HG02840 (cell line): ENCODE results near the gene SLC4A4.

ENCODE experiments used
- ATAC-seq: cut with Tn5 transposase; IDR thresholded peaks from one replicate; pipeline ENCODE4 v1.9.1; 2021; ENCODE audit warnings: mild to moderate bottlenecking, moderate library complexity, moderate number of reproducible peaks; ENCODE audit not compliant: unreplicated experiment, low FRiP score

The SLC4A4 gene

DNA sequence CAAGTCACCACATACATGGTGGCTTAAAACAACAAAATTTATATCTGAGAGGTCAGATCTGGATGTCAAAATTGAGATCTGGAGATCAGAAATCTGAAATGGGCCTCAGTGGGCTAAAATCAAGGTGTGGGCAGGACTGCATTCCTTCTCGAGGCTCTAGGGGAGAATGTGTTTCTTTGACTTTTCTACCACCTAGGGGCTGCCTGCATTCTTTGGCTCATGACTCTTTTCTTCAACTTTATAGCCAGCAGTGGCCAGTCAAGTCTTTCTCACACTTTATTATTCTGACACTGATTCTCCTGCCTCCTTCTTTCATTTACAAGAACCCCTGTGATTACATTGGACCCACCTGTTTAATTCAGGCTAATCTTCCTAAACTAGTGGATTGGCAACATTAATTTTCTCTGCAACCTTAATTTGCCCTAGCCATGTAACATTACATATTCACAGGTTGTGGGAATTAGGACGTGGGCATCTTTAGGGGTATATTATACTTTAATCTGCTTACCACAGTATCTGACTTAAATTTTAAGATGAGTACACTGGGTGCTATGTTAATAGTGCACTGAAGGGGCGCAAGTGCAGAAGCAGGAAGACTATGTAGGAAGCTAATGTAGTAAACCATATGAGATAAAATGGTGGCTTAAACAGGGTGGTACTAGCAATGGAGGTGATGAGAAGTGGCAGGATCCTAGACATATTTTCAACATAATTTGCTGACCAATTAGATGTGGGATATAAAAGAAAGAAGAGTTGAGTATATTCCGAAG, 188.0 kb downstream of the SLC4A4 start:
- no peak for ATAC-seq

- ATAC-seq = no peak
Observed at GRCh38 chr4:71532407-71532806, 193.6 kb downstream of the SLC4A4 start.

- ATAC-seq = no peak
Observed at GRCh38 chr4:71533121-71533520, 194.3 kb downstream of the SLC4A4 start.

DNA sequence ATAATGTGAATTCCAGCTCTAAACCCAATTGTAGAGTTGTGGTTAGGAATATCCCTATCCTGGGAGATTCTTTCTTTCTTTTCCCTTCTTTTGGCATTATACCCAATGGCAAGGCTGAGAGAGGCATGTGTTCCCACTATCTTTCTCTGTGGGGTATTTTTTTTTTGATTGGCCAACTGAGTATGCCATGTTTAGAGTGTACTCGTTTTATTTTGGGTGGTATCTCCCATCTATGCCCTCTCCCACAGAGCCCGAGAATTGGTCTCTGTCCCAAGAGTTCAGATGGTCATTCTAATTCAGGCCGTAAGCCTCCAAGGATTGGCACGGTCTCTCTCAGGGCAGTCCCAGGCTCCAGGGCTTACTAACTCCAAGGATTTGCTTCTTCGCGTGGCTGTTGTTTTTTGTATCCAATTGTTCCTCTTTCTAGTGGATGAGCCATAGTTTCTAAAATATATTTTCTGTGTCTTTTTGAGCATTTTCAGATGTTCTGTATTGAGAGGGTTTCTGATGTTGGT, 198.8 kb downstream of the SLC4A4 start:
- no peak for ATAC-seq

DNA sequence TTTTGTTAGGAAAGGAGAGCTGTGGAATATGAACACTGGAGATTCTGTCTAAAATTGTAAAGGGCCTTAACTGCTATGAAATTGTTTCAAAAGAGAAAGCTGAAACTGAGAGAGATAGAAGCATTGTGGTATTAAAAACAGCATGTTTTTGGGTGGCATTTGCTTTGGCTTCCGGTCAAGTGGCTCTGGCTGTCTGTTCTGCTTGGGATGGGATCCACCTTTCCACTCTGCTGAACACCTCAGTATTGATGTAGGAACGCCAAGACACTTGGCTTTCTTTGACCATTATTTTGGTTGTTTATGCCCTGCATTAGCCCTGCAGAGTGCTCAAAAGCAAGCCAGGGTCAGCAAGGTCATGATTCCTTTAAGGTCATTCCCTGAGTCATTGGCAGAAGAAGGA, 199.7 kb downstream of the SLC4A4 start:
- ATAC-seq = no peak

DNA sequence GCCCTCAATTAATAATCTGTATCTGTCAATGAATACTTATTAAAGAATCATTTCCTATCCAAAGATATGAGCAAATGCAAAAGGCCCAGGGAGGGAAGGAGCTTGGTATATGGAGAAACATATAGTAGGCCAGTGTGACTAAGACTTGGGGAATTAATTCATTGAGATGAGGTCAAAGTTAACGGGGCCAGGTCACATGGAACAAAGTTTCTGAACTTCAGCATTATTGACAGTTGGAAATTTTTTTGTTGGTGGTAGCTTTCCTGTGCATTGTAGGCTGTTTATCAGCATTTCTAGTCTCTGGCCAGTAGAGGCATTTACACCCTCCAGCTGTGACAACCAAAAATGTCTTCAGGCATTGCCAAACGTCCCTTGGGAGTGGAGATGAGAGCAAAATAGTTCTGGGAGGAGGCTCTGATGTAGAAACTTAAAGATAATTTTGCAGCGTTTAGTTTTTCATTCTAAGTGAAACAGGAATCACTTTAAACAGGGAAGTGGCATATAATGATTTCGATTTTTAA, 202.0 kb downstream of the SLC4A4 start:
- no peak for ATAC-seq

DNA sequence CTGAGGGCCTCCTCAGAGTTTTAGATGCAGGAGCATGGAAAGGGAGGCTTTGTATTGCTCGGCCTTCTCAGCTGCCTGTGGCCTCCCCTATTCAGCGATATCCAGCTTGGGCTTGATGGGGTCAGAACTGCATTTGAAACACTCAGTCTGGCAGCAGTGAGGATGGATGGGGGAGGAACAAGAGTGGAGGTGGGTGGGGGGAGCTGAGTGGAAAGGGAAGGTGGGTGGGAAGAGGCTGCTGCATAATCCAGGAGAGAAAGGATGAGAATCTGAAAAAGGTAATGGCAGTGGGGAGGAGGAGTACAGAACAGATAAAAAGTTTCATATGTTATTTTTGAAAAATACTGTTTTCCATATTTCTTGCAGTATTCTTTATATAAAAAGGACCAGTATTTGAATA, 202.7 kb downstream of the SLC4A4 start:
- ATAC-seq = no peak

GRCh38 chr4:71545168-71545567, 206.3 kb downstream of the SLC4A4 start:
- no peak for ATAC-seq

DNA sequence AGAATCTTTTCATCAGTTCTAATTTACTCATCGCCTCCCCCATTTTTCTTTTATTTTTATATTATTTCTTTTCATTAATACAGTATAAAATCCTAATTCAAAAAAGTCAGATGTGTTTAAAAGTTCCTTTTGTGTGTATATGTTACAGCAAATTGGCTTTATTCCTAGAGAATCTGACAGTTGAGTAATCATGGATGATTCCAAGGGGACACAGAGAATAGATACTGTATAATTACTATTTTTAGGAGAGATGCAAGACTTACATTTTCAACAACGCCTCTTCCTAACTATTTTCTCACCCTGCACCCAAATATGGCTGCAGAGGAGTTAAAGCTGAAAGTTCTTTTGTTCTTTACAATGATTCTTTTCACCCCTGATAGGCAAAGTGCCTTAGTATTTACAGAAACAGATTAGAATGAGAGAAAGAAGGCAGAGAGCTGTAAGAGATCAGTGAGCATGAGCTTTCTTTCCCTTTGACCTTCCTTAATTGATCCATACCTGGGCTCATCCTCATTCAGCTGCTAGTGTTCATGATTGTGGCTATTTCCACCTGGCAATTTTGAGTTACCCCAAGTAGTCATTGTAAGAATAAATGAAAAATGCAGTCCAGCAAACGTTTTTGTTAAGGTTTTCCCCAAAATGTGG, 210.8 kb downstream of the SLC4A4 start:
- no peak for ATAC-seq

DNA sequence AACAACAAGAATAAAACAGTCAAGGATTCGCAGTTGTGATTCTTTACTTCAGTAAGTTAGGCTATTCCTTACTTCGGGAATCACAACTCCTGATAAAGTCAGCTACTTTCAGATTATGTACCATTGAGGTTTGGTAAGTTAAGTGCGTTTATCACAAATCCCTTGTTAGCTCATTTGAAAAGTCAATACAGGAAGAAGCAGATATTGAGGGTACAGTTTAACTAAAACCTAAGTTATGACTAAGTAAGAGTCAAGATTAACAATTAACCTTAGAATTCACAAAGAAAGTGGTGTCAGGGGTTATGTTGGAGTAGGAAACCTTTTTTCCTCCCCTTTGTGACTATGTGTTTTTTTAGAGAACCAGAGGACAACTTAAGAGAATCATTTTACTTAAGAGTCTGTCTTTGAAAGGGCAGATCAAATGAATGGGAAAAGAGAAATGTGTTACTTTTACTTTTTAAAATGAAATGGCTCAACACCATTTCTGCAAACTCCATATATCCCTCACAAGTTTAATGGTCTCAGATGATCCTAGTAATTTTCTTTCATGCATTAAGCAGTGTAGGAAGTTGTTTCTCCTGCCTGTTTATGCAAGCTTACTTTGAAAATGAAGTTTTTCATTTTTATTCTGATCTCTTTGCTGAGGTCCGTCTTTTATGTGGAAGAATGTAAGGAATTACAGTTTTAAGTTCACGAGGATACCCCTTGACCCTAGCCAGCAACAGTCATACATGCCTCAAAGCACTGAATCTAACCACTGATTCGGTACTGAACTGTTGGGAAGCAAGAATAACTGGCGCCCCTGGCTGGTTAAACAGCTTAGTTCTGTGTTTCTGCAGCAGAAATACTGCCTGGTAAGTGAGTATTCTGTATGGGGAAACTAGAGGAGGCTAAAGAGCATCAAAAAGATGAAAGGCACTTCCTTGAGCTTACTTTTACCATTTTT, 211.7 kb downstream of the SLC4A4 start:
- no peak for ATAC-seq

- no peak for ATAC-seq
Observed at GRCh38 chr4:71553605-71554004, 214.8 kb downstream of the SLC4A4 start.

GRCh38 chr4:71554025-71554424, 215.2 kb downstream of the SLC4A4 start:
- no peak for ATAC-seq

DNA sequence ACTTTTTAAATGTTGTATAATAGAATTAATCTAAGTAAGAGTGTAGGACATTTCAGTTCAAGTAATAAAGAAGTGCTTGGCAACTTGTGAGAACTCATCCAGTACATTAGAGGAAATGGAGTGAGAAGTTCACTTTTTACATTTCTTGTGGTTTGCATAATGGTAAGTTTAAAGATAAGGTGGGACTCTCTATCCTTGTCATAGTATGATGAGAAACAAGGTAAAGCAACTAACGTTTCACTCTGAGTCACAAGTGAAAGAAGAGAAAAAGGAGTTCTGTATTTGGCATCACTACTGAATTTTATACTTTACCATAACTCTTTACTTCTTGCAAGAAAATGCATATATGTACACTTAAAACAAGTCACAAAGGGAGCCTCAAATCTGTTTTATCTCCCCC, 219.4 kb downstream of the SLC4A4 start:
- peak; percentile 64 for ATAC-seq

- ATAC-seq = no peak
Observed at GRCh38 chr4:71559957-71560571, 221.2 kb downstream of the SLC4A4 start.

DNA sequence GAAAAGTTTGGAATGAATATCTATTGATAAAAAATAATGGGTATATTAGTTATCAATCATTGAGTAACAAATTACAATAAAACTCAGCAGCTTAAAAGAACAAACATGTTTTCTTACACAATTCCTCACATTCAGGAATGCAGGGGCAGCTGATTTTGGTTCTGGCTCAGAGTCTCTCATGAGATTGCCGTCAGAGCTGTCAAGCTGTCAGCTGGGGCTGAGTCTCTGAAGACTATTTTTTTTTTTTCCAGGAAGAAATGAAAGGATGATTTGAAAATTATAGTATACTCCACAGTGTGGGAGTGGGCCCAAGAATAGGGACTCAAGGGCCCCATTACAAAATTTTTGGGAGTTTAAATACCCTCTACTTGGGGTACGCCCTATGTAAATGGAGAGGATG, 226.0 kb downstream of the SLC4A4 start:
- ATAC-seq = no peak

- ATAC-seq = no peak
Observed at GRCh38 chr4:71566856-71567255, 228.0 kb downstream of the SLC4A4 start.

DNA sequence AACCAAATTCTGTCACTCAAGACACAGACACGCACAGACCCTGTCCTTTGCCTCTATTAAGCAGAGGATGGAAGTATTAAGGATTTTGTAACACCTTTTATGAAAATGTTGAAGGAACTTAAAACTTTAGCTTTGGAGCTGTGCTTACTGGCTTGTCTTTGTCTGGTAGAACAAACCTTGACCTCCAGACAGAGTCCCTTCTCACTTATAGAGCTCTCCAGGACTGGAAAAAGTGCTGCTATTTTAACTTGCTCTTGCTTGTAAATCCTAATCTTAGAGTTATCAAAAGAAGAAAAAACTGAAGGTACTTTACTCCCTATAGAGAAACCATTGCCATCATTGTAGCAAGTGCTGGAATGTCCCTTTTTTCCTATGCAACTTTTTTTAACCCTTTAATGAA, 229.3 kb downstream of the SLC4A4 start:
- ATAC-seq = no peak

GRCh38 chr4:71570492-71570891, 231.7 kb downstream of the SLC4A4 start:
- no peak for ATAC-seq

GRCh38 chr4:71571346-71571745, 232.5 kb downstream of the SLC4A4 start:
- no peak for ATAC-seq

DNA sequence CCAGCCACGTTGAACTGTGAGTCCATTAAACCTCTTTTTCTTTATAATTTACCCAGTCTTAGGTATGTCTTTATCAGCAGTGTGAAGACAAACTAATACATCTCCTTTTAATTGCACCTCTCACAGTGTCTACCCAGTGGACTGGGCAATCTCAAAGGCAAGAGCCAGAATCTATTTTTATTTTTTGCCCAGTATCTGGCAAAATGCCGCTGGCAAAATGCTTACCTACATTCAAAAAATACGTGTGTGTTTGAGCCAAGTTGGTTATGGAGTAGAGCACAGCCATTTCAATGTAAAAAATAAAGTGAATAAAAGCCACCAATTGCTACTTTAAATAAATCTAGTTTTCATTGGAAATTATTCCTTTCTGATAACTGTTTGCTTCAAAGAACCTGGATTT, 245.2 kb downstream of the SLC4A4 start:
- ATAC-seq = no peak
